NCI-H774 (cell line): Measurements from ENCODE around the gene FERMT3.
A peak's percentile ranks its signal among the peaks of the same experiment; 100 is the strongest.

Source experiments
- DNase-seq: peaks from one replicate; lab custom pipeline; 2025; lab: John Stamatoyannopoulos, UW

The FERMT3 gene

DNA sequence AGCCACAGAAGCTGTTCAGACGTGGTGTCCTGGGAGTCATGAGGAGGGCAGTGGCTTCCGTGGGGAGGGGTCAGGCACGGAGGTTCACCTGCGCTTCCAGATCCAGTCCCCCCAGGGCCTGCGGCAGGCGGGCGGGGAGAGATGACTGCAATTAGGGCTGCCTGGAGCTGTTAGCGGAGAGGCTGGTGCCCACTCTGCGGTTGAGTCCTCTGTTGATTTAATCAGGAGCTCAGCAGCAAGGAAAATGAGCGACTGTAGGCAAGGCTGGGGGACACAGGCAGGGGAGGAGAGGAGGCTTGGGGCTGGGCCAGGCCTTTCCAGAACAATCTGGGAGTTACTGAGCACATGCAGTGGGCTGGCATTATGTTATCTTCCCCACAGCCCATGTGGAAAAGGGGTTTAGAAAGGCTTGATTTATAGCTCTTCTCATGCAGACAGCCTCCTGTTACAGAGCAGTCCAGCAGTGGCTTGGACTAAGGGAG is 57.9 kb downstream of the FERMT3 start:
- DNase-seq = no peak

DNA sequence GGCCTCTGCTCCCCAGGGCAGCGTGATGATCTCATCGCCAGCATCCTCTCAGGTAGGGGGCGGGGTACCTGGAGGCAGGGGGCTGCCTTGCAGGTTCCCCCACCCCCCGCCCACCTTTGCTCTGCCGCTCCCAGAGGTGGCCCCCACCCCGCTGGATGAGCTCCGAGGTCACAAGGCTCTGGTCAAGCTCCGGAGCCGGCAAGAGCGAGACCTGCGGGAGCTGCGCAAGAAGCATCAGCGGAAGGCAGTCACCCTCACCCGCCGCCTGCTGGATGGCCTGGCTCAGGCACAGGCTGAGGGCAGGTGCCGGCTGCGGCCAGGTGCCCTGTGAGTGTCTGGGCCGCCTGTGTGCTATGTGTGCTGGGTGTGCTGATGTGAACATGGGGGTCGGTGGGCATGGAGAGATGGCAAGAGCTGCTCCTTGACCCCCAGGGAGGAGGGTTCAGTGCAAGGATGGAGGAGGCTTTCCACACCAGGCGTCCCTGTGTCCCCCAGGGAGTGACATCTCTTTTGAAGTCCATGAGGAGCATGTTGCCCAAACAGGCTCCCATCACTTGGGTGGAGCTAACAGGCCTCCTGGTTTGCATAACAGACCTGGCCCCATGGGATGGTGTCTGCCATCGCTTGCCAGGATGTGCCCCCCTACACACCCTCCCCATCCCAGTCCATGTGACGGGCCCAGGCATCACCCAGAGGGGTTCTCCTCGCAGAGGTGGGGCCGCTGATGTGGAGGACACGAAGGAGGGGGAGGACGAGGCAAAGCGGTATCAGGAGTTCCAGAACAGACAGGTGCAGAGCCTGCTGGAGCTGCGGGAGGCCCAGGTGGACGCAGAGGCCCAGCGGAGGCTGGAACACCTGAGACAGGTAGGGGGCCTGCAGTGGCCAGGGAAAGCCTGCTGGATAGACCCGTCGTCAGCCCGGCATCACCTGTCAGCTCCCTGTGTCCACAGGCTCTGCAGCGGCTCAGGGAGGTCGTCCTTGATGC is 58.9 kb downstream of the FERMT3 start:
- no peak for DNase-seq

DNA sequence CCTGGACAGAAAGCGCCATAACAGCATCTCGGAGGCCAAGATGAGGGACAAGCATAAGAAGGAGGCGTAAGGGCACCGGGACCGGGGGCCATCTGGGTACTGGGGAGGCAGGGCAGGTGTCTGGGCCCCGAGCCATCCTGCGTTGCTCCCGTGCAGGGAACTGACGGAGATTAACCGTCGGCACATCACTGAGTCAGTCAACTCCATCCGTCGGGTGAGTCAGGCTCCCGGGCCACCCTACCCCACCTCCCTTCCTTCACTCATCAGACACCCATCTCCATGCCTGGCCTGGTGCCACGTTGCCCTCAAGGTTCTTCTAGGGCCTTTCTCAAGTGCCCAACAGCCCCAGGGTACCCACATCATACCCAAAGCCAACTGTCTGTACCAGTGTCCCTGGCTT is 59.8 kb downstream of the FERMT3 start:
- no peak for DNase-seq

DNA sequence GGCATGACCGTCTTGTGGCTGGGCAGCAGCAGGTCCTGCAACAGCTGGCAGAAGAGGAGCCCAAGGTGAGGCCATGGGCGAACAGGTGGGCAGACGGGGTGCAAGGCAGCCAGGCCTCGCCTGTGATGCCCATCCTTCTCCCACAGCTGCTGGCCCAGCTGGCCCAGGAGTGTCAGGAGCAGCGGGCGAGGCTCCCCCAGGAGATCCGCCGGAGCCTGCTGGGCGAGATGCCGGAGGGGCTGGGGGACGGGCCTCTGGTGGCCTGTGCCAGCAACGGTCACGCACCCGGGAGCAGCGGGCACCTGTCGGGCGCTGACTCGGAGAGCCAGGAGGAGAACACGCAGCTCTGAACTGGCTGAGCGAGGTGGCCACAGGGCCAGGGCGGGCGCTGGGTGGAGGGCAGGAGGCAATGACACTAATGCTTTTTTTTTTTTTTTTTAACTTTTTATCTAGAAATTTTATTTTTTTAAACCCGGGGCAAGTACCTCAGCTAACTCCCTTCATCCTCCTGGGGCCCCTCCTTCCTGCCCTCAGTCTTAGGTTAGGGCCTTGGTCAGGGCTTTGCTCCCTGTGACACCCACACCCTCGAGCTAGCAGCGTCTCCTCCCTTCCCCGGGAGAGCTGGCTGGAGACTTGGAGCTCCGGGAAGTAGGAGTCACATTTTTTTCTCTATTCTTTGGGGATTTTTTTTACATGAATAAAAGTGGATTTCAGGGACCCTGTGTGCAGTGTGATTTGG is 60.9 kb downstream of the FERMT3 start:
- DNase-seq = no peak

DNA sequence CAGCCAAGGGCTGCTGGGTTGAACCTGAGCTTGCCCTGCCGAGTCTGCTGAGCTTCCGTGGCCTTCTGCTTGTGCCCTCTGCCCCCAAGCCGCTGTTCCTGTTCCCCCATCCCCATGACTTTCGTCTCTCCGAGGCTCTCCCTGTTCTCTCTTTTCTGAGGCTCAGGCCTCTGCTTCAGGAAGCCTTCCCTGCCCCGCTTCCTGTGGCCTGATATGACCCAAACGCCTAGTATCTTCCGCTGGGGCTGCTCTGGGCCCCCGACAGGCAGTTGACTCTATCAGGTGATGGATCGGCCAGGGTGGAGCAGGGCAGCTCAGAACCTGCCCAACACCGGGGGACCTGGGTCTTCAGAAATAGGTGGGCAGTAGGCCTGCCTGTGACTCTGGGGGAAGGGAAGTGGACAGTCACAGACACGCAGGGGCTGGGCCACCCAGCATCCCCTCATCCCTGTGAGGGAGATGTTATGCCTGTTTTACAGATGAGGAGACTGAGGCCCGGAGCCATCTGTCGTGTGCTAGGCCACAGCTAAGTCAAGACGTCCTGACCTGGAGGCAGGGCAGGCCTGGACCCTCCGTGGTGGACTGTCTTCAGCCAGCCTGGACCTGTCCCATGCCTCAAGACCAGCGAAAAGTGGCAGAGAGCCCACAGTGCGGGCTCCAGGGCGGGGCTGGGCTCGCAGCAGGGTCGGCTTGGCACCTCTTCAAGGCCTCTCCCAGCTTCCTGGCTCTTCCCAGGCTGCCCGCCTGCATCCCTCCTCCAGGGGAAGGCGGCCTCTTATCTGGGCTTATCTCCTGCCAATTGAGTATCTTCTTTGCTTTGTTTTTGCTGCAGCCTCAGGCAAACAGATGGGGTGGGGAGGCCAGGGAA is 61.7 kb downstream of the FERMT3 start:
- DNase-seq = no peak

DNA sequence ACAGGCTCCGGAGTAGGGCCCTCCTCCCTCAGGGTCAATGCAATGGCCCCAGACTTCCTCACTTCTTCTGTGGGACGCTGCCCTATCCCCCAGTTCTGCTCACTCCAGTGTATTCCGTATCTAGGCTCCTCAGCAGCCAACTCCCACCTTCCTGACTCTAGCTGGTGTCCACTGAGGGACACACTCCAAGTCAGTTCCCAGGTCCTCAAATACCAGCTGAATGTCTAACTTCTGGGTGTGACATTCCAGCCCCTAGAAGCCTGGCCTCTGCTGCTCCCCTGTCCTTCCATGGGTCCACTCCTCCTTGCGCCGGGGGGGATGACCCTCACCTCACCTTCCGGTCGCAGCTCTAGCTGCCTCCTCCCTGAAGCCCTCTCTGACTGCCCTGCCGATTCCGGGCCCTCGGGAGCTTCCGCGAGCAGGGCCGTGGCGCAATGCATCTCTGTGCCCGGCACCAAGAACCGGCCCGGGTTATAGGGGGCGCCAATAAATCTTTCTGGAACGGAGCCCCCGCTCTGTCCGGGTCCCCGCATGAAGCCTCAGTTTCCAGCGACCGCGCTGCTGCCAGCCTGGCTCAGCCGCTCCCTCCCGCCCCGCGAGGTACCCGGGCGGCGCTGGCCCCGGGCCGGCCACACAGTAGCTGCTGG is 62.5 kb downstream of the FERMT3 start:
- DNase-seq = no peak

DNA sequence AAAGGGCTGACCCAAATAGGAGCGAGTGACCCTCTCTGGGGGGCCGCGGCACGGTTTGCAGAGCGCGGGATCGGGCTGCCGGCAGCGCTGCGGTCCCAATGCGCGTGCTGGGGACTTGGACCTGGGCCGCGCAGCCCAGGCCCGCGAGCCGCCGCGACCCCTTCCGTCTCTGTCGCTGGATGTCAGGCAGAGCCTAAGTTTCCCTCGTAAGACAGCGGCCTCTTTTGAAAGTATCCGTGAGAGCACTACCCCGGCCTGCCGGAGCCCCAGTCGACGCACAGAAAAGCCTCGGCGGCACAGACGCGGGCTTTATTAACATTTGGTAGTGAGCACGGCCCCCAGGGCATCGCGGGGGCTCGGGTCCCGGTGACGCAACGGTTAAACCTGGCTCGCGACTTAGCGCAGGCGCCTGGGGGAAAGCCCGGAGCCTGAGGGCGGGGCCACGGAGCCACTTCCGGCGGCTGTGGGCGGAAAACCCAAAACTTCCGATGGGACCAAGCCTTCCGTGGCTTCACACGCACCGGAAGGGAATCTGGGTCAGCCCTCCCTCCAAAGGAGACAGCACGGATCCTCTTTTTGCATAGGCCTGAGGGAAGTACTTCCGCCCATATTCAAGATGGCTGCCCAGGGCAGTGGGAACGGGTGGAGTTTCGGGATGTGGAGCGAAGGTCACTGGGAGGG is 63.2 kb downstream of the FERMT3 start:
- DNase-seq = peak; percentile 100
